MCF 10A (cell line): Measurements from ENCODE around the gene PLET1. TPM values are rescaled to one million over a fixed set of nuclear protein-coding genes. Genes with fewer than 3 reads are reported as not detected.
A peak's percentile ranks its signal among the peaks of the same experiment; 100 is the strongest.

ENCODE experiments used
- BruUV-seq: library from RNA; stranded (reverse); fragments of 400-500 nt; replicated peaks from 2 replicates; lab custom pipeline; 2021; lab: Mats Ljungman, UMichigan
- CTCF ChIA-PET: fragments of 300-600 bp; sonication (Branson Sonifier 250); formaldehyde crosslinking; extraction: SDS; loops from one replicate; lab custom pipeline; 2021; ENCODE audit warnings: antibody characterized with exemption, inconsistent platforms; lab: Yijun Ruan, JAX
- POLR2A ChIA-PET: fragments of 300-600, 350-650 bp; sonication (Branson Sonifier 250); formaldehyde crosslinking; extraction: SDS; loops from one replicate; lab custom pipeline; 2020; ENCODE audit warnings: antibody characterized with exemption, inconsistent platforms; lab: Yijun Ruan, JAX
- DNase-seq: peaks from one replicate; pipeline ENCODE4 v3.0.0-alpha.2; 2018; ENCODE audit not compliant: unreplicated experiment
- H3K27ac Mint-ChIP-seq: one replicate; pipeline ENCODE4 v1.8.0; 2022; ENCODE audit warnings: mild to moderate bottlenecking, low read depth, mixed read lengths; ENCODE audit not compliant: unreplicated experiment
- H3K27me3 Mint-ChIP-seq: one replicate; pipeline ENCODE4 v1.8.0; 2022; ENCODE audit warnings: mixed read lengths; ENCODE audit not compliant: insufficient read depth, unreplicated experiment
- H3K36me3 Mint-ChIP-seq: one replicate; pipeline ENCODE4 v1.8.0; 2022; ENCODE audit warnings: mild to moderate bottlenecking, moderate library complexity, mixed read lengths; ENCODE audit not compliant: insufficient read depth, unreplicated experiment
- H3K4me1 Mint-ChIP-seq: one replicate; pipeline ENCODE4 v1.8.0; 2022; ENCODE audit warnings: mixed read lengths; ENCODE audit not compliant: insufficient read depth, unreplicated experiment
- H3K4me3 Mint-ChIP-seq: one replicate; pipeline ENCODE4 v1.8.0; 2022; ENCODE audit warnings: mild to moderate bottlenecking, moderate library complexity, mixed read lengths; ENCODE audit not compliant: unreplicated experiment
- H3K9me3 Mint-ChIP-seq: one replicate; pipeline ENCODE4 v1.8.0; 2022; ENCODE audit warnings: mixed read lengths; ENCODE audit not compliant: unreplicated experiment
- intact Hi-C: fragments of 100-400 bp; cut with micrococcal nuclease; formaldehyde crosslinking; loops from 2 replicates; pipeline ENCODE4 v1.14.1; 2022
- total RNA-seq: library from RNA; stranded (reverse); gene quantifications from 2 replicates; pipeline ENCODE4 v1.2.3, GENCODE V29; 2022
- TF ChIP-seq, protein P1 (sequence below): fragments of 200-600 bp; IDR thresholded peaks from one replicate; pipeline ENCODE4 v1.8.0; 2022; ENCODE audit warnings: antibody characterized with exemption, mild to moderate bottlenecking; ENCODE audit not compliant: unreplicated experiment

The PLET1 gene
- total RNA-seq, 1 experiment from 2014 or later = not detected

DNA sequence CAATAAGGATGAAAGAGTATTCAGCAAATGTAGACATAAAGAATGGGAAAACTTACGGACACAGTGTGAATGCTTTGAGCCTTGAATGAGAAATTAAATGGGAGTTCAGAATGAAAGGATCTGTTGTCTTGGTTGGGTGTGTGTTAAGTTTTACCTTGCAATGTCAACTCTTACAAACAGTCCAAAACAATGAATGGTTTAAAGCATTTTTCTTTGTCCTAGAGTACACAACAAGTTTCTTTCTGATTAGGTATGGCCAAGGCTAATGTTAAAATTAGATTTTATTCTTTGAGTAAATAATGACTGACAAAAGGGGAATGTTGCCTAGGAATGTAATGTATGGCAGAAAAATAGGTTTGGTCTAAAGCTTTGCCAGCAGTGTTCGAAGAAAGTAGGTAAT, 32.0 kb downstream of the PLET1 start:
- TF ChIP-seq, protein P1, sequence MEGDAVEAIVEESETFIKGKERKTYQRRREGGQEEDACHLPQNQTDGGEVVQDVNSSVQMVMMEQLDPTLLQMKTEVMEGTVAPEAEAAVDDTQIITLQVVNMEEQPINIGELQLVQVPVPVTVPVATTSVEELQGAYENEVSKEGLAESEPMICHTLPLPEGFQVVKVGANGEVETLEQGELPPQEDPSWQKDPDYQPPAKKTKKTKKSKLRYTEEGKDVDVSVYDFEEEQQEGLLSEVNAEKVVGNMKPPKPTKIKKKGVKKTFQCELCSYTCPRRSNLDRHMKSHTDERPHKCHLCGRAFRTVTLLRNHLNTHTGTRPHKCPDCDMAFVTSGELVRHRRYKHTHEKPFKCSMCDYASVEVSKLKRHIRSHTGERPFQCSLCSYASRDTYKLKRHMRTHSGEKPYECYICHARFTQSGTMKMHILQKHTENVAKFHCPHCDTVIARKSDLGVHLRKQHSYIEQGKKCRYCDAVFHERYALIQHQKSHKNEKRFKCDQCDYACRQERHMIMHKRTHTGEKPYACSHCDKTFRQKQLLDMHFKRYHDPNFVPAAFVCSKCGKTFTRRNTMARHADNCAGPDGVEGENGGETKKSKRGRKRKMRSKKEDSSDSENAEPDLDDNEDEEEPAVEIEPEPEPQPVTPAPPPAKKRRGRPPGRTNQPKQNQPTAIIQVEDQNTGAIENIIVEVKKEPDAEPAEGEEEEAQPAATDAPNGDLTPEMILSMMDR = no peak
- H3K4me3 Mint-ChIP-seq = no peak overlapping the region
- POLR2A ChIA-PET = interaction anchor here (1.2 to 1.3 kb wide), 2 partner anchors 23 to 62 kb away, joined by 3 read pairs; partner anchors contain the start of gene TEX12
- intact Hi-C loops = loop anchor here (10.0 kb wide), 3 partner anchors 326 to 886 kb away; no protein-coding TSS in a partner anchor
- no TSS peak for BruUV-seq
- H3K36me3 Mint-ChIP-seq = peaks cover 64% of the 10 kb centered on the region
- no peaks in the 10 kb centered on the region for H3K27me3 Mint-ChIP-seq
- CTCF ChIA-PET = interaction anchor here (1.2 to 15.5 kb wide), 3 partner anchors 52 to 116 kb away, joined by 3 to 428 read pairs (median 9); no protein-coding TSS in a partner anchor
- H3K4me1 Mint-ChIP-seq = peaks cover 8% of the 10 kb centered on the region
- no peaks in the 10 kb centered on the region for H3K9me3 Mint-ChIP-seq
- DNase-seq = no peak
- peak overlapping the region; percentile 96 for H3K27ac Mint-ChIP-seq

DNA sequence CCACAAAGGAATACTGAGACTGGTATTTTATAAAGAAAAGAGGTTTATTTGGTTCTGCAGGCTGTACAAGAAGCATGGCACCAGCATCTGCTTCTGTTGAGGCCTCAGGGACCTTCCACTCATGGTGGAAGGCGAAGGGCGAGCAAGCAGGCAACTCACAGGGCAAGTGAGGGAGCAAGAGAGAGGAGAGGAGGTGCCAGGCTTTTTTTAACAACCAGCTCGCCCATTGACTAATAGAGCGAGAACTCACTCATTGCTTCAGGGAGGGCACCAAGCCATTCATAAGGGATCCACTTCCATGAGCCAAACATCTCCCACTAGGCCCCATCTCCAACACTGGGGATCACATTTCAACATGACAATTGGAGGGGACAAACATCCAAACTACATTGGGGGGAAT, 33.2 kb downstream of the PLET1 start:
- intact Hi-C loops = loop anchor here (10.0 kb wide), 3 partner anchors 327 to 887 kb away; no protein-coding TSS in a partner anchor
- POLR2A ChIA-PET = interaction anchor here (0.6 to 2.4 kb wide), 16 partner anchors 13 to 206 kb away, joined by 3 to 17 read pairs (median 4); partner anchors contain the start of genes SDHD and TIMM8B

DNA sequence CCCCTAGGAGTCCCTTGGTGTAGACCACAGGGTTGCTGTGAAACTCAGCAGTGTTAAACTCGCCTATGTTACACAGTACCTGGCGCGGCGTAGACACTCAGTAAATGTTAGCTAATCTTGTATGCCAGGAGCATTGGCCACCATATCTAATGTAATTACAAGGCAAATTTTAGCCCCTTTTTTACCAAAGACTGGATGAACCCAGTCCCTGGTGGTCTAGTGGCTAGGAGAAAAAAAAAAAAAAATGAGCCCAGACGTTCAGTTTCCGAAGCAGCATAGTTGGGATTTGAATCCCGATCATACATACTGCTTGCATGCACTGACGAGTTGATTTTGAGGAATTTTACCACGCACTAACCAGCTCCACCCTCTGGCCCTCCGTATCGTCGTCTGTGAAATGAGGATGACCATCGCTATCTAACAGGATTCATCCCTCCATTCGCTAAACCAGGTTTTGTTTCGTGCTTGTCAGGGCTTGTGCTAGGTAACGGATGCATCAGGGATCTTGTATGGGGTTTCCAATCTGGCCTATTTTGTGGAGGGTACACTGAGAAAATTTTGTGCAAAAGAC, 33.7 kb downstream of the PLET1 start:
- BruUV-seq = no TSS peak
- Mint-ChIP-seq H3K27ac (peak overlapping the region; percentile 96), H3K36me3 (peaks cover 47% of the 10 kb centered on the region), H3K9me3 (no peaks in the 10 kb centered on the region), H3K4me3 (peak overlapping the region; percentile 88), H3K27me3 (no peaks in the 10 kb centered on the region), H3K4me1 (peaks cover 16% of the 10 kb centered on the region)
- TF ChIP-seq, protein P1 = no peak
- ChIA-PET CTCF (interaction anchor here (0.5 to 15.5 kb wide), 5 partner anchors 18 to 215 kb away, joined by 4 to 428 read pairs (median 4); no protein-coding TSS in a partner anchor), POLR2A (interaction anchor here (0.6 to 2.4 kb wide), 25 partner anchors 14 to 289 kb away, joined by 3 to 17 read pairs (median 4); partner anchors contain the start of genes IL18, PLET1, SDHD and TIMM8B)
- intact Hi-C loops = loop anchor here (10.0 kb wide), 3 partner anchors 328 to 888 kb away; no protein-coding TSS in a partner anchor
- no peak for DNase-seq

More for the DNA sequence above, 33.2 kb downstream of the PLET1 start:
- TSS peak; percentile 37 for BruUV-seq
- peak overlapping the region; percentile 88 for H3K4me3 Mint-ChIP-seq
- peaks cover 16% of the 10 kb centered on the region for H3K4me1 Mint-ChIP-seq
- no peaks in the 10 kb centered on the region for H3K27me3 Mint-ChIP-seq
- no peaks in the 10 kb centered on the region for H3K9me3 Mint-ChIP-seq
- H3K27ac Mint-ChIP-seq = peak overlapping the region; percentile 96
- CTCF ChIA-PET = interaction anchor here (0.6 to 15.5 kb wide), 6 partner anchors 12 to 214 kb away, joined by 3 to 428 read pairs (median 4); no protein-coding TSS in a partner anchor
- peaks cover 51% of the 10 kb centered on the region for H3K36me3 Mint-ChIP-seq
- TF ChIP-seq, protein P1 = no peak
- no peak for DNase-seq
